HPDE6-E6E7 (cell line): ENCODE data around the gene TFAP2C.

Source experiments
- DNase-seq: peaks from one replicate; pipeline ENCODE4 v3.0.0; 2011; ENCODE audit warnings: missing footprints; ENCODE audit errors: extremely low spot score

The TFAP2C gene

GRCh38 chr20:56628873-56629463 is at the start of gene TFAP2C:
TFAP2C (plus strand) TSS chr20:56629306; CDS start chr20:56629545, 239 bp downstream.
- peak; percentile 97 for DNase-seq

GRCh38 chr20:56580226-56580625 is 48.9 kb upstream of the TFAP2C start:
- no peak for DNase-seq

- DNase-seq: no peak
Observed at GRCh38 chr20:56581701-56582100, 47.4 kb upstream of the TFAP2C start.

- DNase-seq: no peak
Observed at GRCh38 chr20:56582542-56582941, 46.6 kb upstream of the TFAP2C start.

- no peak for DNase-seq
Observed at GRCh38 chr20:56584916-56585315, 44.2 kb upstream of the TFAP2C start.

GRCh38 chr20:56587307-56588041 is 41.6 kb upstream of the TFAP2C start:
- DNase-seq: no peak

- DNase-seq: no peak
Observed at GRCh38 chr20:56588996-56589395, 40.1 kb upstream of the TFAP2C start.

- DNase-seq: no peak
Observed at GRCh38 chr20:56589633-56590032, 39.5 kb upstream of the TFAP2C start.

- no peak for DNase-seq
Observed at GRCh38 chr20:56590888-56591287, 38.2 kb upstream of the TFAP2C start.

- no peak for DNase-seq
Observed at GRCh38 chr20:56592211-56592610, 36.9 kb upstream of the TFAP2C start.

- DNase-seq: no peak
Observed at GRCh38 chr20:56592817-56593216, 36.3 kb upstream of the TFAP2C start.

- DNase-seq: no peak
Observed at GRCh38 chr20:56595746-56596475, 33.2 kb upstream of the TFAP2C start.

GRCh38 chr20:56601166-56601565 is 27.9 kb upstream of the TFAP2C start:
- DNase-seq: no peak

- DNase-seq: no peak
Observed at GRCh38 chr20:56604673-56605072, 24.4 kb upstream of the TFAP2C start.

GRCh38 chr20:56605261-56605996 is 23.7 kb upstream of the TFAP2C start:
- DNase-seq: no peak

GRCh38 chr20:56606174-56606945 is 22.7 kb upstream of the TFAP2C start:
- peak; percentile 96 for DNase-seq

- no peak for DNase-seq
Observed at GRCh38 chr20:56607061-56607704, 21.9 kb upstream of the TFAP2C start.

GRCh38 chr20:56608376-56608775 is 20.7 kb upstream of the TFAP2C start:
- DNase-seq: no peak

- no peak for DNase-seq
Observed at GRCh38 chr20:56609321-56609720, 19.8 kb upstream of the TFAP2C start.

GRCh38 chr20:56610098-56610497 is 19.0 kb upstream of the TFAP2C start:
- no peak for DNase-seq

GRCh38 chr20:56614196-56614595 is 14.9 kb upstream of the TFAP2C start:
- no peak for DNase-seq
